AG09319 (cell line): ENCODE data around the gene ZBTB20.

Source experiments
- DNase-seq: peaks from one replicate; pipeline ENCODE4 v3.0.0-alpha.2; 2010; ENCODE audit warnings: low read depth; ENCODE audit errors: extremely low read depth
- CTCF ChIP-seq: IDR thresholded peaks from 2 replicates; pipeline ENCODE4 v1.5.1; 2011; ENCODE audit warnings: low read depth, mild to moderate bottlenecking, inconsistent platforms, low read length, moderate library complexity

Gene ZBTB20

GRCh38 chr3:114609973-114610630 is 537.0 kb downstream of the ZBTB20 start:
- no peak for DNase-seq
- TF ChIP-seq CTCF, result no peak

GRCh38 chr3:114608293-114608692 is 538.8 kb downstream of the ZBTB20 start:
- no peak for TF ChIP-seq CTCF
- DNase-seq, result no peak

- no peak for DNase-seq
- TF ChIP-seq CTCF, result no peak
These were observed 540.8 kb downstream of the ZBTB20 start for GRCh38 chr3:114606336-114606735.

GRCh38 chr3:114600571-114600970 is 546.5 kb downstream of the ZBTB20 start:
- no peak for DNase-seq
- TF ChIP-seq CTCF, result no peak

GRCh38 chr3:114597871-114598270 is 549.2 kb downstream of the ZBTB20 start:
- DNase-seq, result no peak
- TF ChIP-seq CTCF, result no peak

GRCh38 chr3:114597012-114597411 is 550.1 kb downstream of the ZBTB20 start:
- peak; percentile 2; the same call in 1 of the 2 replicates for TF ChIP-seq CTCF
- DNase-seq, result no peak

- no peak for TF ChIP-seq CTCF
- no peak for DNase-seq
These were observed 550.9 kb downstream of the ZBTB20 start for GRCh38 chr3:114596147-114596546.
